ENCODE measurements around the gene CHRM2.

CHRM2 gene

DNA sequence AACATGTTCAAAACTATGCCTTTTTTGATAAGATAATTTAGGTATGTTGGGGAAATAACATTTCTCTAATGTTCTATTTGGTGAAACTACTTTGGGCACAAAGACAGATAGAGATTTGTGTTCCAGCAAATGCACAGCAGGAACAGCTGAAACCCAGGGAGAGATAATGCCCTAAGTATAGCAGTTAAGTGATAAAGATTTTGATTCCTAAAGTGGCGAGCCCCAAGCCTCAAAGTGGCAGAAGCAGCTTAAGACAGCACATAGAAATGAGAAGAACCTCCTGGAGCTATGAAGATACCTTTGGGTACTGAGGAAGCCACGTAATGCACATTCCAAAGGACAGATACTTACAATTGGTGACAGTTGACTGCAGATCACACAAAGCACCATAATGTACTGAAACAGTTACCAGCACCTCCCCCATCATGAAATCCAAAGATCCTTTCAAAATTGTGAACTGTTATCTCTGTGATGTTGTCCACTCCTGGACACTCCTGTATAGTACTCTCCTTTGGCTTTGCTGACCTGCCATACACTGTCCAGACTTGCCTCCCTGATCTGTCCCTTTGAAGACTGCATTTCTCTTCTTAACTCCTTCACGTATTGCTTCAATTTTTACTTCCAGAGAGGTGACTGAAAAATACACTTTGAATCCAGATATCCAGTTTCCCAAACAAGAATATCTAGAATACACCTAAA, 62.9 kb downstream of the CHRM2 start:
- no peak overlapping the region for H2AFZ ChIP-seq (ENCODE audit: low read depth, low read length)
- H3K27ac ChIP-seq (ENCODE audit: low read length) = no peak overlapping the region
- ATAC-seq (ENCODE audit: insufficient read depth, low read depth) = no peak
- no peak overlapping the region for H3K9ac ChIP-seq (ENCODE audit: low read depth, low read length)
- DNase-seq = no peak
- H3K36me3 ChIP-seq (ENCODE audit: insufficient read depth, low read length) = no peaks in the 10 kb centered on the region
- H3K4me3 ChIP-seq (ENCODE audit: low read depth in 1 of 2, low read length in 2 of 2) = no peak overlapping the region
- no peaks in the 10 kb centered on the region for H3K27me3 ChIP-seq (ENCODE audit: insufficient read depth, low read length, poor library complexity)
- no peaks in the 10 kb centered on the region for H3K4me1 ChIP-seq (ENCODE audit: insufficient read depth, low read length)
- no peaks in the 10 kb centered on the region for H3K9me3 ChIP-seq (ENCODE audit: insufficient read depth, low read length, severe bottlenecking)
- no peaks in the 10 kb centered on the region for H3K79me2 ChIP-seq (ENCODE audit: insufficient read depth, low read length)
- TF ChIP-seq EZH2 (IDR thresholded peaks at IDR 0.05; ENCODE audit: borderline replicate concordance, low read depth, low read length, severe bottlenecking) = no peak
- TF ChIP-seq, protein P1, sequence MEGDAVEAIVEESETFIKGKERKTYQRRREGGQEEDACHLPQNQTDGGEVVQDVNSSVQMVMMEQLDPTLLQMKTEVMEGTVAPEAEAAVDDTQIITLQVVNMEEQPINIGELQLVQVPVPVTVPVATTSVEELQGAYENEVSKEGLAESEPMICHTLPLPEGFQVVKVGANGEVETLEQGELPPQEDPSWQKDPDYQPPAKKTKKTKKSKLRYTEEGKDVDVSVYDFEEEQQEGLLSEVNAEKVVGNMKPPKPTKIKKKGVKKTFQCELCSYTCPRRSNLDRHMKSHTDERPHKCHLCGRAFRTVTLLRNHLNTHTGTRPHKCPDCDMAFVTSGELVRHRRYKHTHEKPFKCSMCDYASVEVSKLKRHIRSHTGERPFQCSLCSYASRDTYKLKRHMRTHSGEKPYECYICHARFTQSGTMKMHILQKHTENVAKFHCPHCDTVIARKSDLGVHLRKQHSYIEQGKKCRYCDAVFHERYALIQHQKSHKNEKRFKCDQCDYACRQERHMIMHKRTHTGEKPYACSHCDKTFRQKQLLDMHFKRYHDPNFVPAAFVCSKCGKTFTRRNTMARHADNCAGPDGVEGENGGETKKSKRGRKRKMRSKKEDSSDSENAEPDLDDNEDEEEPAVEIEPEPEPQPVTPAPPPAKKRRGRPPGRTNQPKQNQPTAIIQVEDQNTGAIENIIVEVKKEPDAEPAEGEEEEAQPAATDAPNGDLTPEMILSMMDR (IDR thresholded peaks at IDR 0.05; ENCODE audit: borderline replicate concordance, extremely low read depth, low read length, poor library complexity, severe bottlenecking) = no peak
- no peaks in the 10 kb centered on the region for H4K20me1 ChIP-seq (ENCODE audit: insufficient read depth, low read length)
- H3K4me2 ChIP-seq (ENCODE audit: insufficient read depth, low read length) = no peak overlapping the region

DNA sequence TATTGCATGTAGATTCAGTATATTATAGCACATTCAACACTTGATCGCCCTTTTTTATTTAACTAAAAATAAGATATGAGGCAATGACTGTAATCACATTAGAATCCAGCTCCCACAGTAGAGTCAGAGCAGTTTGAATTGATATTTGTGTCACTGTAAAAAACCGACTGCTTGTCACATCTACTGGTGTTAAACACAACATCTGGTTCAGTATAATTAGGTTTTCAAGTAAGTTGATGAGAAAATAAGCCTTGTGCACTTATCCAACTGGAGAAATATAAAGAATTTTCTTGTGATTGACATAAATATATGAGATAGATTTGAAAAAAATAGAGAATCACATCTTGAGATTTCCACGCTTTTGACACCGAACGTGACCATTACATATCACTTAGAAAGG, 69.0 kb downstream of the CHRM2 start:
- no peaks in the 10 kb centered on the region for H3K27me3 ChIP-seq (ENCODE audit: insufficient read depth, low read length, poor library complexity)
- no peak overlapping the region for H3K27ac ChIP-seq (ENCODE audit: low read length)
- H2AFZ ChIP-seq (ENCODE audit: low read depth, low read length) = no peak overlapping the region
- no peaks in the 10 kb centered on the region for H3K9me3 ChIP-seq (ENCODE audit: insufficient read depth, low read length, severe bottlenecking)
- no peak overlapping the region for H3K4me2 ChIP-seq (ENCODE audit: insufficient read depth, low read length)
- H3K9ac ChIP-seq (ENCODE audit: low read depth, low read length) = no peak overlapping the region
- no peaks in the 10 kb centered on the region for H3K79me2 ChIP-seq (ENCODE audit: insufficient read depth, low read length)
- DNase-seq = no peak
- no peak overlapping the region for H3K4me3 ChIP-seq (ENCODE audit: low read depth in 1 of 2, low read length in 2 of 2)
- ATAC-seq (ENCODE audit: insufficient read depth, low read depth) = no peak
- no peaks in the 10 kb centered on the region for H3K4me1 ChIP-seq (ENCODE audit: insufficient read depth, low read length)
- H4K20me1 ChIP-seq (ENCODE audit: insufficient read depth, low read length) = no peaks in the 10 kb centered on the region
- H3K36me3 ChIP-seq (ENCODE audit: insufficient read depth, low read length) = no peaks in the 10 kb centered on the region
- TF ChIP-seq EZH2 (IDR thresholded peaks at IDR 0.05; ENCODE audit: borderline replicate concordance, low read depth, low read length, severe bottlenecking) = no peak
- TF ChIP-seq, protein P1 (IDR thresholded peaks at IDR 0.05; ENCODE audit: borderline replicate concordance, extremely low read depth, low read length, poor library complexity, severe bottlenecking) = no peak

DNA sequence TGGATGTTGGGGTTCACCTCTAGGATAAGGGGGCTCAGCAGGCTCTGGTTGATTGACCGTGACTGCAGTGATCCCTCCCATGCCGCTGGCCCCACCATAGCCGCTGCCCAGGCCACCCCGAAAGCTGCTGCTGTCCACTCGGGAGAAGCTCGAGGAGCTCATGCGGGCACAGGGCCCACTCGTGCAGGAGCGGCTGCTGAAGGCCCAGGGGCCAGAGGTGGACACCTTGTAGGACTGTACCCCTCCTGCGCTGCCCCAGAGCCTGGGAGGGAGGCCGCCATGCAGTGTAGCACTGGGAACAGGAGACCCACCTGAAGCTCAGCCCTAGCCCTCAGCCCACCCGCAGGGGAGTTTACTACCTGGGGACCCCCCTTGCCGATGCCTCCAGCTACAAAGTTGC, 70.0 kb downstream of the CHRM2 start:
- Histone ChIP-seq H3K9me3 (ENCODE audit: insufficient read depth, low read length, severe bottlenecking) (no peaks in the 10 kb centered on the region), H3K4me2 (ENCODE audit: insufficient read depth, low read length) (no peak overlapping the region), H2AFZ (ENCODE audit: low read depth, low read length) (no peak overlapping the region), H3K4me1 (ENCODE audit: insufficient read depth, low read length) (no peaks in the 10 kb centered on the region), H3K27ac (ENCODE audit: low read length) (no peak overlapping the region), H3K4me3 (ENCODE audit: low read depth in 1 of 2, low read length in 2 of 2) (no peak overlapping the region), H3K9ac (ENCODE audit: low read depth, low read length) (no peak overlapping the region), H4K20me1 (ENCODE audit: insufficient read depth, low read length) (no peaks in the 10 kb centered on the region), H3K79me2 (ENCODE audit: insufficient read depth, low read length) (no peaks in the 10 kb centered on the region), H3K36me3 (ENCODE audit: insufficient read depth, low read length) (no peaks in the 10 kb centered on the region), H3K27me3 (ENCODE audit: insufficient read depth, low read length, poor library complexity) (no peaks in the 10 kb centered on the region)
- DNase-seq (no peak), ATAC-seq (ENCODE audit: insufficient read depth, low read depth) (no peak)
- no peak for TF ChIP-seq EZH2 (IDR thresholded peaks at IDR 0.05; ENCODE audit: borderline replicate concordance, low read depth, low read length, severe bottlenecking)
- TF ChIP-seq, protein P1 (IDR thresholded peaks at IDR 0.05; ENCODE audit: borderline replicate concordance, extremely low read depth, low read length, poor library complexity, severe bottlenecking) = no peak

Measured in DND-41 (cell line).